Tibial artery (tissue), 4 donors: ENCODE results near the gene GPR153.

ENCODE experiments used
- DNase-seq, 2 donors: peaks; one replicate each; pipeline ENCODE4 v3.0.0-alpha.2; 2019
- H3K27ac ChIP-seq, 2 donors: fragments of 200-600 bp; sonication (generic) in 1 of 2; 1 replicate in 1 of 2; 2 replicates in 1 of 2; pipeline ENCODE4 v1.5.1; 2018 to 2019; ENCODE audit warnings: mild to moderate bottlenecking in 1 of 2
- H3K27me3 ChIP-seq, 2 donors: fragments of 200-600 bp; sonication (generic) in 1 of 2; one replicate each; pipeline versions ENCODE4 v1.5.1 to v1.6.0; 2016 to 2019
- H3K36me3 ChIP-seq, 3 donors: fragments of 200-600 bp; sonication (generic) in 2 of 3; one replicate each; pipeline ENCODE4 v1.5.1; 2016 to 2019; ENCODE audit warnings: mild to moderate bottlenecking in 2 of 3
- H3K4me1 ChIP-seq, 4 donors: fragments of 200-600 bp; sonication (generic) in 2 of 4; 1 replicate in 3 of 4; 2 replicates in 1 of 4; pipeline ENCODE4 v1.5.1; 2016 to 2019
- H3K4me3 ChIP-seq, 2 donors: fragments of 200-600 bp; sonication (generic) in 1 of 2; 1 replicate in 1 of 2; 2 replicates in 1 of 2; pipeline ENCODE4 v1.5.1; 2018 to 2019; ENCODE audit warnings: mild to moderate bottlenecking in 2 of 2
- H3K9me3 ChIP-seq, 3 donors: fragments of 200-600 bp; sonication (generic) in 1 of 3; one replicate each; pipeline ENCODE4 v1.5.1; 2016 to 2019
- intact Hi-C: fragments of 100-400 bp; cut with DNase I; formaldehyde crosslinking; loops from one replicate; pipeline ENCODE4 v1.15.0; 2023; ENCODE audit warnings: low total_unique reads
- TF ChIP-seq, protein P1 (sequence below), 2 experiments: fragments of 200-600 bp in 1 of 2; fragments of 450-650 bp in 1 of 2; IDR thresholded peaks; one replicate each; pipeline ENCODE4 v1.5.1; 2017 to 2019; ENCODE audit warnings: antibody characterized with exemption in 2 of 2, mild to moderate bottlenecking in 1 of 2, moderate library complexity in 1 of 2

The GPR153 gene

DNA sequence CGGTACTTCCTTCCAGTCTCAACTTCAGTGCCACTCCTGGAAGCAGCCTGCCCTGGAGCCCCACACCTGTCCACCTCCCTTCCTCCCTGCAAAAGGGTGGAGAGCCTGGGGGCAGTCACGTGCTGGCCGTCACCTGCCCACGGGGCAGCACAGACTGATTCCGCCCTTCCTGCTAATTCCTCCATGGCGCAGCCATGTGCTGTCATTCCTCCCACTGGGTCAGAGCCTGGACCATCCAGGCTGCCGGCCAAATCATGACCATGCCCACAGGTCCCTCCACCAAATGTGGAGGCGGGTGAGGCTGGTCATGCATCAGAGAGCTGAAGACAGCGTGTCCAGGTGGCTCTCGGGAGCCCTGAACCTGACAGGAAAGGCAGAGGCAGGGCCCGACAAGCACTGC lies 24.4 kb upstream of the GPR153 start:
- H3K36me3 ChIP-seq: no peaks in the 10 kb centered on the region
- DNase-seq: no peak
- intact Hi-C loops: no loop called here
- TF ChIP-seq, protein P1, sequence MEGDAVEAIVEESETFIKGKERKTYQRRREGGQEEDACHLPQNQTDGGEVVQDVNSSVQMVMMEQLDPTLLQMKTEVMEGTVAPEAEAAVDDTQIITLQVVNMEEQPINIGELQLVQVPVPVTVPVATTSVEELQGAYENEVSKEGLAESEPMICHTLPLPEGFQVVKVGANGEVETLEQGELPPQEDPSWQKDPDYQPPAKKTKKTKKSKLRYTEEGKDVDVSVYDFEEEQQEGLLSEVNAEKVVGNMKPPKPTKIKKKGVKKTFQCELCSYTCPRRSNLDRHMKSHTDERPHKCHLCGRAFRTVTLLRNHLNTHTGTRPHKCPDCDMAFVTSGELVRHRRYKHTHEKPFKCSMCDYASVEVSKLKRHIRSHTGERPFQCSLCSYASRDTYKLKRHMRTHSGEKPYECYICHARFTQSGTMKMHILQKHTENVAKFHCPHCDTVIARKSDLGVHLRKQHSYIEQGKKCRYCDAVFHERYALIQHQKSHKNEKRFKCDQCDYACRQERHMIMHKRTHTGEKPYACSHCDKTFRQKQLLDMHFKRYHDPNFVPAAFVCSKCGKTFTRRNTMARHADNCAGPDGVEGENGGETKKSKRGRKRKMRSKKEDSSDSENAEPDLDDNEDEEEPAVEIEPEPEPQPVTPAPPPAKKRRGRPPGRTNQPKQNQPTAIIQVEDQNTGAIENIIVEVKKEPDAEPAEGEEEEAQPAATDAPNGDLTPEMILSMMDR (IDR thresholded peaks at IDR 0.05): no peak
- no peak overlapping the region for H3K4me3 ChIP-seq
- no peak overlapping the region for H3K27ac ChIP-seq
- no peaks in the 10 kb centered on the region for H3K9me3 ChIP-seq
- peaks cover 6 to 24% (median 14%) of the 10 kb centered on the region in 4 donors for H3K4me1 ChIP-seq
- no peaks in the 10 kb centered on the region for H3K27me3 ChIP-seq

DNA sequence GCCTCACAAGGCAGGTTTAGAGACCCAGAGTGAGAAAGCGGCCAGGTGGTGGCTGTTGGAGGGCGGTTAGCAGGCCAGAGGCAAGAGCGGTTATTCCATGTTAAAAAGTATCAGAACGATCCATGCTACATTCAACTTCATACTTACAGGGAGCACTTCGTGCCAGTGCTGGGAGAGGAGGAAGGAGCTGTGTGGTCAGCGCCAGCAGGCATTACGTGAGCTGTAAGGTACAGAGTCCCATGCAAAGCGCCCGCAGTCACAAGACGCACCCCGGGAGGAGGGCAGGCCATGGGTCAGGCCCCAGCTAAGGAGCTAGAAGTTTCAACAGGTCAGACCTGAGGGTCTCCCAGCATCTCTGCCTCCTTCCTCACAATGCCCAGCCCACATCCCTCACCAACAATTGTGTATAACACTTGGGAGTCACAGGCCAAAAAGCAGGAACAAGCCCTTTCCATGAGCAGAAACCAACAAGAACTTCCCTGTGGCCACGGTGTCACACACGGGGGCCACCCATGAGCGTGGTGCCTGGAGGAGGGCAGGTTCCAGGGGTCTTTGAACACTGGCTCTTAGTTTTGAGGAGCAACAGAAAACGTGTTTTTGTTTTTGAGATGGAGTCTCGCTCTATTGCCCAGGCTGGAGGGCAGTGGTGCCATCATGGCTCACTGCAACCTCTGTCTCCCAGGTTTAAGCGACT lies 21.8 kb upstream of the GPR153 start:
- peaks cover 0 to 7% (median 3%) of the 10 kb centered on the region in 4 donors for H3K4me1 ChIP-seq
- H3K9me3 ChIP-seq: no peaks in the 10 kb centered on the region
- H3K36me3 ChIP-seq: no peaks in the 10 kb centered on the region
- TF ChIP-seq, protein P1 (IDR thresholded peaks at IDR 0.05): no peak
- DNase-seq: no peak
- no peaks in the 10 kb centered on the region for H3K27me3 ChIP-seq
- H3K4me3 ChIP-seq: no peak overlapping the region
- no peak overlapping the region for H3K27ac ChIP-seq
- intact Hi-C loops: no loop called here

DNA sequence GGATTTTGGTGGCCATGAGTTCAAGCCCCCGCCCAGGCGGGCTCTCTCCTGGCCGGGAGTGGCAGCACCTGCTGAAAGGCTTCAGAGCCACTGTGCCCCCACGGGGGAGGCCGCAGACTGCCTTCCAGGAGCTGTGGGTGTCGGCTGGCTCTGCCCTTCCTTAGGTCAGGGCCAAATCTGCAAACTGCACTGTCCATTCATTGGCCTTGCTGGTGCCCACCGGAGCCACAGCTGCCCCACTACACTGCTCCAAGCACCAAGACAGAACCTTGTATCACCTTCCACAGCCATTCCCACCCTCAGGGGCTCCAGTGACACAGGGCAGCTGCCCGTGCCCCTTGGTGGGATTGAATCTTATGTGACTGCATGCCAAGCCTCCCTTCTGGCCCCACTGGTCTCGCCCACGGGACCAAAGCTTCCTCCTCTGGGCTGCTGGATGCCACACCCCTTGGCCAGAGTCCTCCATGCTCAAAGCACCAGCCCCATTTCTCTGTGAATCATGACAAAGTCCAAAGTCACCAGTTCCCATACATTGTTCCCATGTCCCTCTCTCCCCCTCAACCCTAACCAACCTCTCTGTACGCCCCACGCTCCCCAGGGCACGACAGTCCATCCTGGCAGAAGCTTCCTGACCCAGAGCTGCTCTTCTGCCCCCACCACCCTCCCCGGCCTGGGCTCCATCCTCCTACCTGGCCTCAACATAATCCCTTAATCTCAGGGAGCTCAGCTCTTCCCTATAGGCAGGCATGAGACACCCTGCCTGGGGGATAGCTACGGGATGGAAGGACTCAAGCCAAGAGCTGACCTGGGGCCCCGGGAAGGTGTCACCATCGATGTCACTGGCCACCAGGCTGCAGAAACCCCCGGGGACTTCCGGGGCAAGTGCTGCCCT lies 20.9 kb upstream of the GPR153 start:
- H3K27ac ChIP-seq: no peak overlapping the region
- intact Hi-C loops: no loop called here

DNA sequence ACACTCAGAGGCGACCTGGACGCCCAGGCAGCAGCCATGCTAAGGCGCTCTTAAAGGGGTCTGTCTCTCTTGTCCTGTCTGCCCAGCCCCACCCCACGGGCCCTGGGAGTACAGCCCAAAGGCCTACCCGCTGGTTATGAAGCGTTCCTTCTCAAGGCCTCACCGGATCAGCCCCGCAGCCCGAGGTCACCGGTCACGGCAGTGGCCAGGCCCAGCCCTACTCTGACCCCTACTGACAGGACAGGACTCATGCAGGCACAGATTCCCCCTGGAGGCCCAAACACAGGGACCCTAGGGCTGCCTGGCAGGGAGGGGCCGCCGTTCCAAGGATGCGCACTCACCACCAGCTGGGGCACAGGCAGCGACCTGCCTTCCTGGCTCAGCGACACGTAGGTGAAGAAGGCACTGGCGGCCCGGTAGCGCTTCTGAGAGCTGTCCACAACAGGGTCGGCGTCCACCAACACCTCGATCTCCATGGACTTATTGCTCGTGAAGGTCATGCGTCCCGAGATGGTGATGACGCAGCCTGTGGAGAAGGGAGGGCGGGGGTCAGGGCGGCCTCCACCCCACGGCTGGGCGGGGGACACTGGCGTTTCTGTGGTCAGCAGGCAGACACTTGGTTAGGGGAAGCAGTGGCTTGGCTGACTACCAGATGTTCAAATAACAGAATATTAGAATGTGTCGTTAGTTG lies 20.0 kb upstream of the GPR153 start:
- no peak overlapping the region for H3K27ac ChIP-seq
- DNase-seq: no peak
- peaks cover 0 to 13% (median 10%) of the 10 kb centered on the region in 4 donors for H3K4me1 ChIP-seq
- H3K27me3 ChIP-seq: no peaks in the 10 kb centered on the region
- intact Hi-C loops: no loop called here
- no peaks in the 10 kb centered on the region for H3K9me3 ChIP-seq
- TF ChIP-seq, protein P1 (IDR thresholded peaks at IDR 0.05): no peak
- H3K4me3 ChIP-seq: no peak overlapping the region
- no peaks in the 10 kb centered on the region for H3K36me3 ChIP-seq

More for the DNA sequence above, 20.9 kb upstream of the GPR153 start:
- TF ChIP-seq, protein P1 (IDR thresholded peaks at IDR 0.05): no peak
- H3K9me3 ChIP-seq: no peaks in the 10 kb centered on the region
- no peak for DNase-seq
- no peaks in the 10 kb centered on the region for H3K36me3 ChIP-seq
- H3K4me1 ChIP-seq: peaks cover 0 to 4% (median 2%) of the 10 kb centered on the region in 4 donors
- no peak overlapping the region for H3K4me3 ChIP-seq
- no peaks in the 10 kb centered on the region for H3K27me3 ChIP-seq

DNA sequence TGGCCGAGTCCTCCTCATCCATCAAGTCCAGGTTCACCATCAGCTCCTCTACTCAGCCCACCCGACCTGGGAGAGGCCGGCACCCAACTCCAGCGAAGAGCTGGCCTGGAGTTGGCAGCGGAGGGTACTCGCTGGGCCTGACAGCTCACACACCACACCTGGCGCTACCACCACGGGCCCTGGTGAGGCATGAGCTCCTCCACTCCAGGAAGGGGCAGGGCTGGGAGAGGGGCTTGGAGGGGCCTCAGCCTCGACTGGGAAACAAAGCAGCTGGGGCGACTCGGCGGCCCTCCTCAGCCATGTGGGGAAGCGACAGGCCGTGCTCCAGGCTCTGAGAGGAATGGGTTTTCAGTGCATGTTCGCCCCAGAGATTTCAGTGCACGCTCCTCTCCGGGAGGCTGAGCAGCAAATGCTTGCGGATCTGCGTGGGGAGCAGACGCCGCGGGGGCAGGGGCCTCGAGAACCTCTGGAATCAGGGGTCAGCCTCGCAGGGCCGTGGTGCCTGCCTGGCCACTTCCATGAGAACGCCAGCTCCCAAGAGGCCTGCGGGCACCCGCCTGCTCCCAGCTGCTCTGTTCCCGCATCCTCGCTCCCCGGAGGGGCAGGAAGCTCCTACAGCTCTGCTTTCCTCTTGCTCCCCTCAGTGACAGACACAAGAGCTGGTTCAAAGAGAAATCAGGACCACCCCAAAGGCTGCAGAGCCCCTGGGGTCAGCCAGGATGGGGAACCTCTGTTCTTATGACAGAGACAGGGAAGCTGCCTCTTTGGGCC lies 18.9 kb upstream of the GPR153 start:
- no peaks in the 10 kb centered on the region for H3K27me3 ChIP-seq
- DNase-seq: no peak
- intact Hi-C loops: no loop called here

More for the DNA sequence above, 18.9 kb upstream of the GPR153 start:
- TF ChIP-seq, protein P1 (IDR thresholded peaks at IDR 0.05): no peak
- Histone ChIP-seq H3K9me3 (no peaks in the 10 kb centered on the region), H3K4me1 (peaks cover 0 to 16% (median 12%) of the 10 kb centered on the region in 4 donors), H3K27ac (no peak overlapping the region), H3K36me3 (no peaks in the 10 kb centered on the region), H3K4me3 (no peak overlapping the region)
